Caco-2 (cell line): ENCODE results near the gene C8A. TPM values are rescaled to one million over a fixed set of nuclear protein-coding genes. Genes with fewer than 3 reads are reported as not detected.

ENCODE experiments used
- BruUV-seq: library from RNA; stranded (reverse); fragments of 400-500 nt; replicated peaks from 2 replicates; lab custom pipeline; 2021; lab: Mats Ljungman, UMichigan
- CTCF ChIA-PET: fragments of 300-600 bp; sonication (Branson Sonifier 250); formaldehyde crosslinking; loops from one replicate; lab custom pipeline; 2022; ENCODE audit warnings: antibody characterized with exemption; lab: Charles Lee
- POLR2A ChIA-PET: fragments of 300-600 bp; sonication (Branson Sonifier 250); formaldehyde crosslinking; loops from one replicate; lab custom pipeline; 2022; ENCODE audit warnings: antibody characterized with exemption; lab: Charles Lee
- DNase-seq, 2 experiments: peaks; one replicate each; pipeline versions ENCODE4 v3.0.0 to v3.0.0-alpha.2; 2020 to 2022
- H3K27me3 ChIP-seq: replicated peaks from 2 replicates; pipeline ENCODE4 v1.6.0; 2011; ENCODE audit warnings: low read length; ENCODE audit not compliant: control insufficient read depth, insufficient read depth
- H3K36me3 ChIP-seq: 2 replicates; pipeline ENCODE4 v1.5.1; 2011; ENCODE audit warnings: low read length; ENCODE audit not compliant: control insufficient read depth, insufficient read depth
- H3K4me1 ChIP-seq: fragments of 250-450 bp; sonication (Bioruptor Pico); 2 replicates; pipeline ENCODE4 v1.5.1; 2020; ENCODE audit warnings: mild to moderate bottlenecking
- H3K4me3 ChIP-seq: 2 replicates; pipeline ENCODE4 v1.5.1; 2011; ENCODE audit warnings: low read depth, mild to moderate bottlenecking, control low read depth, low read length
- H3K9me3 ChIP-seq: fragments of 250-450 bp; sonication (Bioruptor Pico); 2 replicates; pipeline ENCODE4 v1.5.1; 2020; ENCODE audit warnings: mild to moderate bottlenecking, moderate library complexity
- H3K27ac Mint-ChIP-seq: one replicate; pipeline ENCODE4 v1.8.0; 2022; ENCODE audit warnings: mixed read lengths; ENCODE audit not compliant: unreplicated experiment
- H3K27me3 Mint-ChIP-seq: one replicate; pipeline ENCODE4 v1.8.0; 2022; ENCODE audit warnings: mixed read lengths; ENCODE audit not compliant: insufficient read depth, unreplicated experiment
- H3K36me3 Mint-ChIP-seq: one replicate; pipeline ENCODE4 v1.8.0; 2022; ENCODE audit warnings: mild to moderate bottlenecking, mixed read lengths; ENCODE audit not compliant: insufficient read depth, unreplicated experiment
- H3K4me1 Mint-ChIP-seq: one replicate; pipeline ENCODE4 v1.8.0; 2022; ENCODE audit warnings: low read depth, mixed read lengths; ENCODE audit not compliant: unreplicated experiment
- H3K4me3 Mint-ChIP-seq: one replicate; pipeline ENCODE4 v1.8.0; 2022; ENCODE audit warnings: mild to moderate bottlenecking, moderate library complexity, mixed read lengths; ENCODE audit not compliant: unreplicated experiment
- H3K9me3 Mint-ChIP-seq: one replicate; pipeline ENCODE4 v1.8.0; 2022; ENCODE audit warnings: mixed read lengths; ENCODE audit not compliant: unreplicated experiment
- intact Hi-C: fragments of 100-400 bp; cut with micrococcal nuclease; formaldehyde crosslinking; loops from one replicate; pipeline ENCODE4 v1.10.0; 2022; ENCODE audit not compliant: unreplicated experiment
- total RNA-seq: library from RNA; stranded (reverse); gene quantifications from 2 replicates; pipeline ENCODE4 v1.2.3, GENCODE V29; 2022
- TF ChIP-seq, protein P1 (sequence below), 2 experiments: fragments of 200-600 bp in 1 of 2; IDR thresholded peaks; 1 replicate in 1 of 2; 2 replicates in 1 of 2; pipeline versions ENCODE4 v1.5.1 to v1.8.0; 2011 to 2022; ENCODE audit warnings: antibody characterized with exemption in 1 of 2, control low read depth in 1 of 2, inconsistent platforms in 1 of 2, low read depth in 1 of 2, low read length in 1 of 2, mild to moderate bottlenecking in 1 of 2, moderate library complexity in 1 of 2; ENCODE audit not compliant: insufficient read depth in 1 of 2, severe bottlenecking in 1 of 2, unreplicated experiment in 1 of 2

The C8A gene
- total RNA-seq, 1 experiment from 2014 or later: not detected

DNA sequence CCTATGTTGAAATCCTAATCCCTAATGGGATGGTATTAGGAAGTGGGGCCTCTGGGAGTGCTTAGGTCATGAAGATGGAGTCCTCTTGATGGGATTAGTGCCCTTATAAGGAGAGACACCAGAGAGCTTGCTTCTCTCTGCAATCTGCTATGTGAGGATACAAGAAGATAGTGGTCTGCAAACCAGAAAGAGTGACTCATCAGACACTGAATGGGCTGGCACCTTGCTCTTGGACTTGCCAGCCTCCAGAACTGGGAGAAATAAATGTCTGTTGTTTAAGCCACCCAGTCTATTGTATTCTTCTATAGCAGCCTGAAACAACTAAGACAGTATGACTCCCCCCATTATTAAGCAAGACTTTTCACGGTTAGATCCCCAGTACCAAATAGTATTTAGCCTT, 67.9 kb downstream of the C8A start:
- H3K4me1 ChIP-seq: peaks cover 9% of the 10 kb centered on the region; the same call in 1 of the 2 replicates
- Mint-ChIP-seq H3K27me3 (no peaks in the 10 kb centered on the region), H3K4me1 (peaks cover 14% of the 10 kb centered on the region), H3K9me3 (no peaks in the 10 kb centered on the region), H3K36me3 (no peaks in the 10 kb centered on the region), H3K27ac (no peak overlapping the region), H3K4me3 (no peak overlapping the region)
- H3K4me3 ChIP-seq: no peak overlapping the region
- BruUV-seq: no TSS peak
- no peaks in the 10 kb centered on the region for H3K36me3 ChIP-seq
- ChIA-PET POLR2A (no interaction called here), CTCF (no interaction called here)
- no peaks in the 10 kb centered on the region for H3K9me3 ChIP-seq
- H3K27me3 ChIP-seq: no peaks in the 10 kb centered on the region
- intact Hi-C loops: no loop called here
- DNase-seq: no peak
- TF ChIP-seq, protein P1, sequence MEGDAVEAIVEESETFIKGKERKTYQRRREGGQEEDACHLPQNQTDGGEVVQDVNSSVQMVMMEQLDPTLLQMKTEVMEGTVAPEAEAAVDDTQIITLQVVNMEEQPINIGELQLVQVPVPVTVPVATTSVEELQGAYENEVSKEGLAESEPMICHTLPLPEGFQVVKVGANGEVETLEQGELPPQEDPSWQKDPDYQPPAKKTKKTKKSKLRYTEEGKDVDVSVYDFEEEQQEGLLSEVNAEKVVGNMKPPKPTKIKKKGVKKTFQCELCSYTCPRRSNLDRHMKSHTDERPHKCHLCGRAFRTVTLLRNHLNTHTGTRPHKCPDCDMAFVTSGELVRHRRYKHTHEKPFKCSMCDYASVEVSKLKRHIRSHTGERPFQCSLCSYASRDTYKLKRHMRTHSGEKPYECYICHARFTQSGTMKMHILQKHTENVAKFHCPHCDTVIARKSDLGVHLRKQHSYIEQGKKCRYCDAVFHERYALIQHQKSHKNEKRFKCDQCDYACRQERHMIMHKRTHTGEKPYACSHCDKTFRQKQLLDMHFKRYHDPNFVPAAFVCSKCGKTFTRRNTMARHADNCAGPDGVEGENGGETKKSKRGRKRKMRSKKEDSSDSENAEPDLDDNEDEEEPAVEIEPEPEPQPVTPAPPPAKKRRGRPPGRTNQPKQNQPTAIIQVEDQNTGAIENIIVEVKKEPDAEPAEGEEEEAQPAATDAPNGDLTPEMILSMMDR (IDR thresholded peaks at IDR 0.05; ENCODE audit: insufficient read depth in 1 of 2, low read depth in 1 of 2, low read length in 1 of 2, severe bottlenecking in 1 of 2, unreplicated experiment in 1 of 2): no peak

DNA sequence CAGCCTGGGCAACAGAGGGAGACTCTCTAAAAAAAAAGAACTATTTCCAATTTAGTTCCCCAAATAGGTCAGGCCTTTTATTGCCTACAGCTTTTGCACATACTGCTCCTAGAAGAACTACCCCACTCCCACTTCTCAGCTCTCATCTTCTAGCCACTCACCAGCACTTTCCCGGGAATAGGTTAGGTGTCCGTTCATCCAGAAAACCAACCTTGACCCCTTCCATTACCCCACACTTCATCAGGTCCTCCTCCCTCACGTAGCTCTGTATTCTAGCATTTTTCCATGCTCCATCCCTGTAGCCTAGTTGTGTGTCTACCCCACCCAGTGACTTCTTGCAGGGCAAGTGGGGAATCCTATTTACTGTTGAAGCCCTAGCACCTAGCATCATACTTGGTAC, 68.6 kb downstream of the C8A start:
- no TSS peak for BruUV-seq
- TF ChIP-seq, protein P1 (IDR thresholded peaks at IDR 0.05; ENCODE audit: insufficient read depth in 1 of 2, low read depth in 1 of 2, low read length in 1 of 2, severe bottlenecking in 1 of 2, unreplicated experiment in 1 of 2): no peak
- CTCF ChIA-PET: no interaction called here
- no peak overlapping the region for H3K4me3 Mint-ChIP-seq
- H3K4me3 ChIP-seq: no peak overlapping the region
- H3K9me3 Mint-ChIP-seq: peaks cover 2% of the 10 kb centered on the region
- no peaks in the 10 kb centered on the region for H3K27me3 ChIP-seq
- intact Hi-C loops: no loop called here
- no peaks in the 10 kb centered on the region for H3K36me3 ChIP-seq
- peaks cover 14% of the 10 kb centered on the region for H3K4me1 Mint-ChIP-seq
- no peaks in the 10 kb centered on the region for H3K9me3 ChIP-seq
- POLR2A ChIA-PET: no interaction called here
- H3K27ac Mint-ChIP-seq: no peak overlapping the region
- DNase-seq: no peak
- peaks cover 9% of the 10 kb centered on the region; the same call in 1 of the 2 replicates for H3K4me1 ChIP-seq
- H3K36me3 Mint-ChIP-seq: no peaks in the 10 kb centered on the region
- no peaks in the 10 kb centered on the region for H3K27me3 Mint-ChIP-seq

- TF ChIP-seq, protein P1 (IDR thresholded peaks at IDR 0.05; ENCODE audit: insufficient read depth in 1 of 2, low read depth in 1 of 2, low read length in 1 of 2, severe bottlenecking in 1 of 2, unreplicated experiment in 1 of 2): no peak
- no TSS peak for BruUV-seq
- peaks cover 10% of the 10 kb centered on the region for H3K9me3 Mint-ChIP-seq
- Histone ChIP-seq H3K36me3 (no peaks in the 10 kb centered on the region), H3K9me3 (no peaks in the 10 kb centered on the region), H3K4me1 (peaks cover 9% of the 10 kb centered on the region; the same call in 1 of the 2 replicates), H3K27me3 (no peaks in the 10 kb centered on the region), H3K4me3 (no peak overlapping the region)
- POLR2A ChIA-PET: no interaction called here
- no peak overlapping the region for H3K27ac Mint-ChIP-seq
- H3K4me1 Mint-ChIP-seq: peaks cover 14% of the 10 kb centered on the region
- intact Hi-C loops: no loop called here
- no peaks in the 10 kb centered on the region for H3K36me3 Mint-ChIP-seq
- CTCF ChIA-PET: no interaction called here
- no peak for DNase-seq
- no peak overlapping the region for H3K4me3 Mint-ChIP-seq
- no peaks in the 10 kb centered on the region for H3K27me3 Mint-ChIP-seq
Observed at GRCh38 chr1:56924116-56924515, 69.5 kb downstream of the C8A start.
